ENCODE measurements around the gene RGS4. TPM values are rescaled to one million over a fixed set of nuclear protein-coding genes. Genes with fewer than 3 reads are reported as not detected.

RGS4 gene
- total RNA-seq, 2 donors from 2014 or later = 0.12 to 1.9 TPM

DNA sequence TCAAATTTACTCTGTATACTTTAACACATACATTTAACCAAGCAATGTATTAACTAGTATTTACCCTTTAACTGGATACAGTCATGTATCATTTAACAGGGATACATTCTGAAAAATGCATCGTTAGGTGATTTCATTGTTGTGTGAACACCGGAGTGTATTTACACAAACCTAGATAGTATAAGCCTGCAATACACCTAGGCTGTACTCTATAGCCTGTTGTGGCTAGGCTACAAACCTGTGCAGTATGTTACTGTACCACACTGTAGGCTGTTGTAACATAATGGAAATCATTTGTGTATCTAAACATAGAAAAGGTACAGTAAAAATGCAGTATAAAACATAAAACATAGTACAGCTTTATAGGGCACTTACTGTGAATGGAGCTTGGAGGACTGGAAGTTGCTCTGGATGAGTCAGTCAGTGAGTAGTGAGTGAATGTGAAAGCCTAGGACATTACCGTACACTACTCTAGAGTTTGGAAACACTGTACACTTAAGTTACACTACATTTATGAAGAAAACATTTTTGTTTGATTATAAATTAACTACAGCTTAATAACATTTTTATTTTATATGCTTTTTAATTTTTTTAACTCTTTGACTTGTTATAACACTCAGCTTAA is 21.3 kb downstream of the RGS4 start:
- no peak for ATAC-seq
- intact Hi-C loops (cut with DNase I, micrococcal nuclease) = no loop called here
- DNase-seq = no peak

DNA sequence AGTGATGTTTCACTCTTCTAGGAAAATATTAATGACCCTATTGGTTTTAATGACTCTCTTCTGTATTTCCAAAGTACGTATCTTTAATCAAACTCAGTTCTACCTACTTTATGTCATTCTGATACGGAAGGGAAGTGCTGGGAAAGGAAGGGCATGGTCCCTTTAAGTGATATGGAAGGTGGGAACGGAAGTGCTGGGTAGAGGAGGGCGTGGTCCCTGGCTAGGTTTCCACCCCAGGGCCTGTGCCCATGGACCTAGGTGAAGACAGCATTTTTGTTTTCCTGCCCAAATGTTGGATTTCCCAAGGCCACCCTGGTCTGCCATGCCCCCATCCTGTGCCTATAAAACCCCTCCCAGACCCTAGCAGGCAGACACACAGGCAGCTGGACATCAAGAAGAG is 24.0 kb downstream of the RGS4 start:
- intact Hi-C loops (cut with DNase I, micrococcal nuclease) = no loop called here
- DNase-seq (no peak), ATAC-seq (no peak)

DNA sequence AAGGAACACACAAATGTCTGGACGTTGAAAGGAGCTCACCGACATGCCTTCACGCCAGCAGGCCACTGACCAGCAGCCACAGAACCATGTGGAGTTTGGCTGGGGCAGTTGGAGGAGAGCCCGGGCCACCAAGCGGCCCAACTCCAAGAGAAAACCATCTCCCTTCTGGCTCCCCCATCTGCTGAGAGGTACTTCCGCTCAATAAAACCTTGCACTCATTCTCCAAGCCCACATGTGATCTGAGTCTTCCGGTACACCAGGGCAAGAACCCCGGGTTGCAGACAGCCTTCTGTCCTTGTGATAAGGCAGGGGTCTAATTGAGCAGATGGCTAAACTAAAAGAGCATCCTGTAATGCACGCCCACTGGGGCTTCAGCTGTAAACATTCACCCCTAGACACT is 24.4 kb downstream of the RGS4 start:
- no peak for ATAC-seq
- intact Hi-C loops (cut with DNase I, micrococcal nuclease) = no loop called here
- no peak for DNase-seq

DNA sequence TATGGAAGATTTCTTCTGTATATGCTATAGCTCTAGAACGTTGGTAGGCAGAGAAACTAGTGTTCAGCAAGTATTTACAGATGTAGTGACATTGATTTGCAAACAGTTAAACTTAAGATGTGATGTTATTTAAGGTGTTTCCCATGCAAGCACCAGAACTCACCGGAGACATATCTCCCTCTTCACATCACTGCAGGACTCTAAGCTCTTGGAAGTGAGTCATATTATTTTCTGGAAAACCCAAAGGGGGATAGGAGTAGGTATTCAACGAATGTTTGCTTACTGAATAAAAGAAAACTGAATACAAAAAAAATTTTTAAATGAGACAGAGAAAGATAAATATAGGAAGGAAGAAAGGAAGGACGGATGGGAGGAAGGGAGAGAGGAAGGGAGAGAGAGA is 25.0 kb downstream of the RGS4 start:
- no peak for DNase-seq
- ATAC-seq = no peak
- intact Hi-C loops (cut with DNase I, micrococcal nuclease) = no loop called here

DNA sequence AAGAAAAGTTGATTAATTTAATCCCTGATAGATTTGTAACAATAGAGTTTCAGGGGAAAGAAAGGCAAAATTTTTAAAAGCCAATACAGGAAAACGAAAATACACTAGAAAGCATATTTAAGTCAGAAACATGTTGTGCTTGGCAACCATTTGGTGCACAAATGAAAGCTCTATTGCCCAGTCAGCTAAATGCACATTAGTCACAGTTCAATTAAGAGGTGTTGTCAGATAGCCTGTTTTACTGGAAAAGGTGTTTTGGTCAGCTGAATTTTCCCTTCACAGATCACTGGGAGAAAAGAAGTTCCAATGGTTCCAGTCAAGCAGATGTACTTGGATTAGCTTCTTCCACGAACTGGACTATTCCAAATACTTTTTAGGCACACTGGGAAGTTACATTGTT is 25.4 kb downstream of the RGS4 start:
- DNase-seq (no peak), ATAC-seq (no peak)
- intact Hi-C loops (cut with DNase I, micrococcal nuclease) = no loop called here

DNA sequence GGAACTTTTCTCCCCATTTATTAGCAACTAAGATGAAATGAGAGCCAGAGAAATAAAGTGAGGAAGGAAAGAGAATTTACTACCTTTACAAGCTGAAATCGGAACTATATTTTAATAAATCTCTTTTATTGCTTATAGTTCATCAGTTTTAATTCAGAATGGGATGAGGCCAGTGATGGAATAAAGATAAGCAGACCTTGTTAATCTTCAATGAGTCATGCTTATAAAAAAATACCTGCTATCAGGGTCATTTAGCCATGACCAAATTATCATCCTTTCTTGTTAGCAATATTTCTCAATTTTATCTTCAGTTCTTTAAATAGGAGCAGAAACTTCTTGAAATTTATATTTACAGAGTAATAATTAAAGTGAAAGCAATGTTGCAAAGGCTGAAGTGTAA is 26.1 kb downstream of the RGS4 start:
- intact Hi-C loops (cut with DNase I, micrococcal nuclease) = no loop called here
- no peak for ATAC-seq
- no peak for DNase-seq

DNA sequence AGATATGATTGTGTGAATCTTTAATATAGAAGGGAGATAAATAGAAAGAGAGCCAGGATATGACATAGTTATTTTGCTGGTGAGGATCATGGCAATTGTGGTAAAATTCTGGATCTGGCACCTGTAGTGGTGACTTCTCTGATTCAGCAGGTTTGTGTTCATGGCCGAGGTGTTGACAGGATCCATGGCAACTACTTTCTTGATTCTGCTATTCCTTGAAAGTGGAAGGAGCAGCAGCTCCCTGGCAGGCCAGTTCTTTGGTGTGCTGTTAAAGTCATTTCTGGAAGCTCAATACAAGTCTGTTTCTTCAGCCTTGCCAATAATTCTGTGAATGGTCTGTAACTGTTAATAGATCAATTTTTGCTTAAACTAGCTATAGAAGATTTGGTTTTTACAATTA is 33.4 kb downstream of the RGS4 start:
- intact Hi-C loops (cut with DNase I, micrococcal nuclease) = no loop called here
- DNase-seq (no peak), ATAC-seq (no peak)

DNA sequence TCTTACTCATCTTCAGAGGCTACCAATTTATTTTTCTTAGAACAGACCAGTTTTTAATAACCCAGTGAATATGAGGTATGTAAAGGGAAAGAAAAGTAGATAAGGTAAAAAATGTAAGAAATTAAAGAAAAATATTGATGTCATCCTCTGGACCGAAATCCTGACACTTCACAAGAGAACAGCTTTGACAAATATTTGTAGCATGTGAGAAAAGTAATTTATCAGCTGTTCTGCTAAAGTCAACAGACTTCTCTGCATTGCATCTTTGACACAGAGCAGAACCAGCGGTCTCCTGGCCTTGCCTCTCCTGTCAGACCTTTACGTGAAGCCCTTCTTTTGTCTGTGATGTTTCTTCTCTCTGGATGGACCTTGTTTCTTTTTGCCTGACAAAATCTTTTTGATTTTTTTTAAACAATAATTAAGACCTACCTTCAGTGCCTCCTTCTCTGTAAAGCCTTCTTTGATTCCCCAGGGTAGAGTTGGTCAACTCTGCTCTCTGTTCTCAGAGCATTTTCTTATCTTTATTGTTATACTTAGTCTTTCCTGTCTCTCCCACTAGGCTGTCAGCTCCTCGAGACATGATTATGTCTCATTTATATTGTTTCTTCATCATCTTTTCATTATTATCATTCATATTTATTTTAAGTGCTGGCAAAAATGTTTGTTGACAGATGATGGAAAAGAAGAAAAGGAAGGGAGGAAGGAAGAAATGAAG is 35.4 kb downstream of the RGS4 start:
- intact Hi-C loops (cut with DNase I, micrococcal nuclease) = no loop called here
- DNase-seq (no peak), ATAC-seq (no peak)

DNA sequence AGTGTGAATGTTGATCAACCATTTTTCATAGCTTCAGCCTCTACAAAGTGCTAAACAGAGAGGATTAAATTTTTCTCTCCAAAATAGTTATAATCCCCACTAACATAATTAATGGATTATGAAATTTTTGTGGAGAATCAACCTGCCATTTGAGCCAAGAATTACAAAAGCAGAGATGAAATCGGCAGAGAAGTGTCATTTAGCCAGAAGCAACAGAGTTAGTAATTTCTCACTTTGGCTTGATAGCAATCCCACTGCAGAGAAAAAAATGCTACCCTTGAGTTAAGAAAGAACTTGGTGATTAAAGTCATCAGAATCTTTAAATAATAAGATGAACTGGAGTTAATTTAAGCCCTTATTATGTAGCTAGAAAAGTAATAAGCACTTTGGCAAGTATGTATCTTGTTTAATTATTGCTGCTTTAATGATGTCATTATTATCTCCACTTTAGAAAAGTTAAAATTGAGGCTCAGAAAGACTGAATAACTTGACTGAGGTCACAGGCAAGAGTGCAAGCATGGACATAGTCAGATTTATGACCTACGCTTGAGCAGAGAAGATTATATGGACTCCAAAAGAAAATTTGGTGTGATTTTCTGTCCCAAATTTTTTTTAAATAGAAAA is 37.3 kb downstream of the RGS4 start:
- DNase-seq = no peak

DNA sequence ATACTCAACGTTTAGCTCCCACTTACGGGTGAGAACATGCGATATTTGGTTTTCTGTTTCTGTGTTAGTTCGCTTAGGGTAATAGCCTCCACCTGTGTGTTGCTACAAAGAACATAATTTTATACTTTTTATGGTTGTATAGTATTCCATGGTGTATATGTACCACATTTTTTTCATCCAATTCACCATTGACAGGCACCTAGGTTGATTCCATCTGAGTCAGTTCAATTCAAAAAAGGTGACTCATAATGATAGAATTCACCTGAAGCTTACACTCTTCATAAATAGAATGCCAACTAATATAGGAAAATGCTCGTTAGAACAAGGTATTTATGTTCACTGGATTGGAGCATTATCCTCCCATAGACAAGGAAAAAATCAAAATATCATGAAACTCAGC is 38.5 kb downstream of the RGS4 start:
- intact Hi-C loops (cut with DNase I, micrococcal nuclease) = no loop called here
- DNase-seq (no peak), ATAC-seq (no peak)

More for the DNA sequence above, 37.3 kb downstream of the RGS4 start:
- ATAC-seq = no peak
- intact Hi-C loops (cut with DNase I, micrococcal nuclease) = no loop called here

DNA sequence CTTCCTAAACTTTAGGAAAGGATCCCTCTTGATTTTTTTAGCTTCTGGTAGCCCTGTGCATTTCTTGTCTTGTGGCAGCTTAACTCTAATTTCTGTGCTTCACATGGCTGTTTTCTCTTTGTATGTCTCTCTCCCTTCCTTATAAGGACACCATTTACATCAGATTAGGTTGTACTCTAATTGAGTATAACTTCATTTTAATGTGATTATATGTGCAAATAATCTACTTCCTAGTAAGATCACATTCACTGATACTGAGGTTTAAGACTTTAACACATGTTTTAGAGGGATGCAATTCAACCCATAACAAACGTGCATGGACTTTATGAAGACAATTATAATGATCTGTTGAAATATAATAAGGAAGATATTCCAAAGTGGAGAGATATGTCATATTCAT is 46.7 kb downstream of the RGS4 start:
- intact Hi-C loops (cut with DNase I, micrococcal nuclease) = no loop called here
- no peak for ATAC-seq
- DNase-seq = no peak

DNA sequence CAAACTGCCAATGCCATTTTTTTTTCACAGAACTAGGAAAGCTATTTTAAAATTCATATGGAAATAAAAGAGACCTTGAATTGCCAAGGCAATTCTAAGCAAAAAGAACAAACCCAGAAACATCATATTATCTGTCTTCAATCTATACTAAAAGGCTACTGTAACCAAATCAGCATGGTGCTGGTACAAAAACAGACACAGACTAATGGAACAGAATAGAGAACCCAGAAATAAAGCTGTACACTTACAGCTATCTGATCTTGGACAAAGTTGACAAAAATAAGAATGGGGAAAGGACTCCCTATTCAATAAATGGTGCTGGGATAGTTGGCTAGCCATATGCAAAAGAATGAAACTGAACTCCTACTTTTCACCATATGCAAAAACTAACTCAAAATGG is 50.5 kb downstream of the RGS4 start:
- no peak for DNase-seq
- ATAC-seq = no peak
- intact Hi-C loops (cut with DNase I, micrococcal nuclease) = no loop called here

DNA sequence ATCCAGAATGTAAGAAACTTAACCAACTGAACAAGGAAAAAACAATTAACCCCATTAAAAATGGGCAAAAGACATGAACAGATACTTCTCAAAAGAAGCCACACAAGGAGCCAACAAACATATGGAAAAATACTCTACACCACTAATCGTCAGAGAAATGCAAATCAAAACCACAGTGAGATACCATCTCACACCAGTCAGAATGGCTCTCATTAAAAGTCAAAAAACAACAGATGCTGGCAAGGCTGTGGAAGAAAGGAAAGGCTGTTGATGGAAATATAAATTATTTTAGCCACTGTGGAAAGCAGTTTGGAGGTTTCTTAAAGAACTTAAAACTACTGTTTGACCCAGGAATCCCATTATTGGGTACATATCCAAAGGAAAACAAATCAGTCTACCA is 51.2 kb downstream of the RGS4 start:
- ATAC-seq = no peak
- intact Hi-C loops (cut with DNase I, micrococcal nuclease) = no loop called here
- no peak for DNase-seq

DNA sequence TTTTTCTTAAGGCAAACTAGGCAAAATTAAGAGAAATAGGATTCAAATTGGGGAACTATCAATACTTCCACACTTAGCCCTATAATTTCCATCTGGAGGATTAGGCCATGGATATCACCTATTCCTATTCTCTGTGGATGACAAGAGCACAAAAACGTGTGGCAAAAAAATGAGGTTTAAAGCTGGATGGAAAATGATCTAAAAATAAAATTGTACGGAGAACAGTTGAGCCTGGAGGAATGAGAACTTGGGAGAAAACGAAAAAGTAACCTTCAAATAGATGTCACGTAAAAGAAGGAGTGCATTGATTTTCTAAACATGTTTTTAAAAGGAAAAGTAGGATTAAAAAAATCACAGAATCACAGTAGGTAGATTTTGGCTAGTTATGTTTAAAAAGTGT is 55.7 kb downstream of the RGS4 start:
- intact Hi-C loops (cut with DNase I, micrococcal nuclease) = no loop called here
- DNase-seq (no peak), ATAC-seq (no peak)

Other genes starting within 250 kb of the RGS4 start
- gene CCDC190, start 208.2 kb upstream of the RGS4 start, total RNA-seq = not detected
- gene RGS5, start 133.6 kb downstream of the RGS4 start, total RNA-seq = 10 to 100 TPM; 32.3 to 48.9 TPM

All from left colon (tissue), 2 donors.